Subcutaneous abdominal adipose tissue (tissue), 5 donors: Measurements from ENCODE around the gene OXCT1.
"Not testable (repeated sequence)": the region's sequence is repeated elsewhere in the genome, so short reads cannot be mapped to it uniquely, and the experiment has no call there.

Experiments
- H3K27ac ChIP-seq: one replicate; pipeline ENCODE4 v1.7.0; 2013; ENCODE audit warnings: low read depth, mild to moderate bottlenecking, inconsistent platforms, low read length, moderate library complexity
- H3K27me3 ChIP-seq, 5 donors: one replicate each; pipeline ENCODE4 v1.7.0; 2013; ENCODE audit warnings: low read length in 5 of 5, inconsistent platforms in 1 of 5; ENCODE audit not compliant: control insufficient read depth in 5 of 5, insufficient read depth in 4 of 5
- H3K36me3 ChIP-seq, 5 donors: one replicate each; pipeline ENCODE4 v1.7.0; 2013; ENCODE audit warnings: low read length in 5 of 5; ENCODE audit not compliant: control insufficient read depth in 5 of 5, insufficient read depth in 5 of 5
- H3K4me1 ChIP-seq, 5 donors: one replicate each; pipeline ENCODE4 v1.7.0; 2013; ENCODE audit warnings: low read length in 5 of 5, mild to moderate bottlenecking in 3 of 5, moderate library complexity in 1 of 5; ENCODE audit not compliant: control insufficient read depth in 5 of 5, insufficient read depth in 5 of 5
- H3K4me3 ChIP-seq, 5 donors: one replicate each; pipeline ENCODE4 v1.7.0; 2013; ENCODE audit warnings: low read length in 5 of 5, low read depth in 1 of 5
- H3K9ac ChIP-seq, 5 donors: one replicate each; pipeline ENCODE4 v1.7.0; 2013; ENCODE audit warnings: low read length in 5 of 5, mild to moderate bottlenecking in 4 of 5, moderate library complexity in 3 of 5
- H3K9me3 ChIP-seq, 5 donors: one replicate each; pipeline ENCODE4 v1.7.0; 2013; ENCODE audit warnings: low read length in 5 of 5; ENCODE audit not compliant: control insufficient read depth in 5 of 5
- donor health status: healthy.
- donor health status: healthy.
- donor health status: healthy.
- donor health status: healthy.
- donor health status: healthy.

The OXCT1 gene

GRCh38 chr5:41748631-41749030, 121.6 kb downstream of the OXCT1 start:
- Histone ChIP-seq H3K4me1 (no peaks in the 10 kb centered on the region), H3K27me3 (no peaks in the 10 kb centered on the region), H3K9ac (no peak overlapping the region), H3K4me3 (no peak overlapping the region), H3K9me3 (no peaks in the 10 kb centered on the region), H3K36me3 (peaks cover 3 to 26% (median 9%) of the 10 kb centered on the region in 5 donors), H3K27ac (no peak overlapping the region)

- Histone ChIP-seq H3K27ac (no peak overlapping the region), H3K9me3 (no peaks in the 10 kb centered on the region)
These were observed 122.5 kb downstream of the OXCT1 start for GRCh38 chr5:41747708-41748107.

GRCh38 chr5:41747301-41747700, 122.9 kb downstream of the OXCT1 start:
- Histone ChIP-seq H3K36me3 (peaks cover 3 to 23% (median 7%) of the 10 kb centered on the region in 5 donors), H3K4me1 (no peaks in the 10 kb centered on the region), H3K9me3 (no peaks in the 10 kb centered on the region), H3K27ac (no peak overlapping the region), H3K9ac (no peak overlapping the region), H3K4me3 (no peak overlapping the region), H3K27me3 (no peaks in the 10 kb centered on the region)

More at GRCh38 chr5:41747708-41748107, 122.5 kb downstream of the OXCT1 start:
- Histone ChIP-seq H3K27me3 (no peaks in the 10 kb centered on the region), H3K4me1 (no peaks in the 10 kb centered on the region), H3K36me3 (peaks cover 3 to 24% (median 9%) of the 10 kb centered on the region in 5 donors), H3K4me3 (no peak overlapping the region), H3K9ac (no peak overlapping the region)

- H3K9me3 ChIP-seq, H3K27me3 ChIP-seq, H3K4me1 ChIP-seq, H3K27ac ChIP-seq, H3K9ac ChIP-seq, H3K4me3 ChIP-seq: not testable (repeated sequence)
- peaks cover 13 to 38% (median 19%) of the 10 kb centered on the region in 5 donors for H3K36me3 ChIP-seq
These were observed 127.6 kb downstream of the OXCT1 start for GRCh38 chr5:41742608-41743007.

GRCh38 chr5:41738710-41739354, 131.4 kb downstream of the OXCT1 start:
- H3K27ac ChIP-seq = no peak overlapping the region
- no peaks in the 10 kb centered on the region for H3K4me1 ChIP-seq
- no peaks in the 10 kb centered on the region for H3K27me3 ChIP-seq
- H3K9ac ChIP-seq = no peak overlapping the region
- peaks cover 24 to 53% (median 26%) of the 10 kb centered on the region in 5 donors for H3K36me3 ChIP-seq
- no peaks in the 10 kb centered on the region for H3K9me3 ChIP-seq
- H3K4me3 ChIP-seq = no peak overlapping the region

GRCh38 chr5:41736641-41737040, 133.6 kb downstream of the OXCT1 start:
- Histone ChIP-seq H3K36me3 (peaks cover 24 to 52% (median 26%) of the 10 kb centered on the region in 5 donors), H3K4me3 (no peak overlapping the region), H3K4me1 (no peaks in the 10 kb centered on the region), H3K9me3 (no peaks in the 10 kb centered on the region), H3K27me3 (no peaks in the 10 kb centered on the region), H3K27ac (no peak overlapping the region), H3K9ac (no peak overlapping the region)

- Histone ChIP-seq H3K9ac (no peak overlapping the region), H3K4me1 (no peaks in the 10 kb centered on the region), H3K27me3 (no peaks in the 10 kb centered on the region), H3K27ac (no peak overlapping the region), H3K4me3 (no peak overlapping the region), H3K9me3 (no peaks in the 10 kb centered on the region), H3K36me3 (peaks cover 24 to 44% (median 26%) of the 10 kb centered on the region in 5 donors)
These were observed 135.0 kb downstream of the OXCT1 start for GRCh38 chr5:41735213-41735612.

GRCh38 chr5:41729381-41729780, 140.8 kb downstream of the OXCT1 start:
- peaks cover 0 to 11% (median 0%) of the 10 kb centered on the region in 5 donors for H3K36me3 ChIP-seq
- not testable (repeated sequence) for H3K4me1 ChIP-seq, H3K9me3 ChIP-seq, H3K9ac ChIP-seq, H3K4me3 ChIP-seq, H3K27me3 ChIP-seq, H3K27ac ChIP-seq

GRCh38 chr5:41728281-41728680, 141.9 kb downstream of the OXCT1 start:
- no peak overlapping the region for H3K4me3 ChIP-seq
- no peak overlapping the region for H3K27ac ChIP-seq
- no peaks in the 10 kb centered on the region for H3K9me3 ChIP-seq

GRCh38 chr5:41722359-41722950, 147.8 kb downstream of the OXCT1 start:
- H3K9me3 ChIP-seq = no peaks in the 10 kb centered on the region
- H3K36me3 ChIP-seq = no peaks in the 10 kb centered on the region
- no peaks in the 10 kb centered on the region for H3K27me3 ChIP-seq
- H3K27ac ChIP-seq = no peak overlapping the region
- no peak overlapping the region for H3K4me3 ChIP-seq
- H3K4me1 ChIP-seq = peaks cover 0 to 4% (median 0%) of the 10 kb centered on the region in 5 donors
- no peak overlapping the region for H3K9ac ChIP-seq

More at GRCh38 chr5:41728281-41728680, 141.9 kb downstream of the OXCT1 start:
- H3K9ac ChIP-seq = no peak overlapping the region
- H3K27me3 ChIP-seq = no peaks in the 10 kb centered on the region
- peaks cover 0 to 11% (median 0%) of the 10 kb centered on the region in 5 donors for H3K36me3 ChIP-seq
- H3K4me1 ChIP-seq = no peaks in the 10 kb centered on the region
